ENCODE data around the gene DDHD1.
A peak's percentile ranks its signal among the peaks of the same experiment; 100 is the strongest.
"Not testable (repeated sequence)": the region's sequence is repeated elsewhere in the genome, so short reads cannot be mapped to it uniquely, and the experiment has no call there.

DDHD1 gene

DNA sequence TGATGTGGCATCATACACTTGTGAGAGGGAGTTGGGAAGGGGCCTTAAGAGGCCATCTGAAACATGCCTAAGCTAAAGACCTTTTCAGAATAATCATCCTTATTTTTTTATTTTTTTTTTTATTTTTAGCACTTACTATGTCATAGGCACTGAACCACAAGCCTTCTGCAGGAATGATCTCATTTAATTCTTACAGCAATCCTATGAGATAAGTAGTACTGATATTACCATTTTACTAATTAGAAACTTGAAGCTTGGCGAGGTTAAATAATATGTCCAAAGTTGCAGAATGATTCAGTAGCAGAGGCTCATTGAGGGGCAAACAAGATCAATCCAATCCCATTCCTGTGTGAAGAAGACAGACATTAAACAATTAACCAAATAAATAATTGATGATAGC lies 33.4 kb upstream of the DDHD1 start:
- DNase-seq (ENCODE audit: low read depth) = no peak
- TF ChIP-seq CTCF (conservative IDR thresholded peaks at IDR 0.05; ENCODE audit: low read length) = no peak
- no peak overlapping the region for H3K4me3 ChIP-seq (ENCODE audit: low read length)

GRCh38 chr14:53183611-53184010 lies 30.5 kb upstream of the DDHD1 start:
- DNase-seq (ENCODE audit: low read depth) = peak; percentile 60
- no peak for TF ChIP-seq CTCF (conservative IDR thresholded peaks at IDR 0.05; ENCODE audit: low read length)
- H3K4me3 ChIP-seq (ENCODE audit: low read length) = no peak overlapping the region

DNA sequence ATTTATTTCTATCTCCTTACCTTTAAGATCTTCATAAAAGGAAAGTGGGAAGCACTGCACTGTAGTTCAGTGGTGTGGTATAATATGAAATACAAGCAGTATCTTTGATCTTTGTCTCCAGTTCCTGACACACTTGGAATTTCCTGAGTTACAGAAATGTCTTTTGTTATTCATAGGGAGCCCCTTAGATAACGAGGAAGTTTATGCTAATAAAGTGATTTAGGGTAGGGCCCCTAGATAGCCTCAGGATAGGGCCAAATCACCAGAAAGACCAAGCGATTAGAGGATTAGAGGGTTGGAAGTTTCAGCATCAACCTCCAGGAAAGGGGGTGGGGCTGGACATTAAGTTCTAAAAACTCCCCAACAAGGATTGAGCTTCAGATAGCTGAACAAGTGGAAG lies 29.9 kb upstream of the DDHD1 start:
- no peak for DNase-seq (ENCODE audit: low read depth)
- TF ChIP-seq CTCF (conservative IDR thresholded peaks at IDR 0.05; ENCODE audit: low read length) = no peak
- no peak overlapping the region for H3K4me3 ChIP-seq (ENCODE audit: low read length)

DNA sequence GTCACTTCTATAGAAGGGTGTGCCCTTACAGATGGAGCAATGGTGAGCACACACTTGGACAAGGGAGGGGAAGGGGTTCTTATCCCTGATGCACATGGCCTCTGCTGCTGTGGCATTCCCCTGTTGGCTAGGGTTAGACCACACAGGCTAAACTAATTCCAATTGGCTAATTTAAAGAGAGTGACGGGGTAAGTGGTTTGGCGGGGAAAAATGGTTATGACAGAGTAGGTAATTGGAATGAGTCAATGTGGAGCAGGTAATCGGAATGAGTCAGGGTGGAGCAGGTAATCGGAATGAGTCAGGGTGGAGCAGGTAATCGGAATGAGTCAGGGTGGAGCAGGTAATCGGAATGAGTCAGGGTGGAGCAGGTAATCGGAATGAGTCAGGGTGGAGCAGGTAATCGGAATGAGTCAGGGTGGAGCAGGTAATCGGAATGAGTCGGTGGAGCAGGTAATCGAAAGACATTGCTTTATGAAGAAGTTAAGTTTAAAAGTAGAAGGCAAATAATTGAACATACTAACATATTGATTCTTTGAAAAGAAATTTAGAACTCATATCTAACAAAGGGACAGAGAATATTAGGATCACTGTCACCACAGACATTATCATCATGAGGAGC lies 28.4 kb upstream of the DDHD1 start:
- H3K4me3 ChIP-seq (ENCODE audit: low read length); DNase-seq (ENCODE audit: low read depth): not testable (repeated sequence)

GRCh38 chr14:53180272-53181221 lies 27.4 kb upstream of the DDHD1 start:
- peak; percentile 17 for DNase-seq (ENCODE audit: low read depth)
- peak; percentile 27; the same call in 1 of the 2 replicates for TF ChIP-seq CTCF (conservative IDR thresholded peaks at IDR 0.05; ENCODE audit: low read length)
- H3K4me3 ChIP-seq (ENCODE audit: low read length) = no peak overlapping the region

- not testable (repeated sequence) for H3K4me3 ChIP-seq (ENCODE audit: low read length); DNase-seq (ENCODE audit: low read depth)
Measured at GRCh38 chr14:53179486-53180005, 26.4 kb upstream of the DDHD1 start.

GRCh38 chr14:53175375-53175774 lies 22.3 kb upstream of the DDHD1 start:
- H3K4me3 ChIP-seq (ENCODE audit: low read length) = no peak overlapping the region
- DNase-seq (ENCODE audit: low read depth) = no peak
- no peak for TF ChIP-seq CTCF (conservative IDR thresholded peaks at IDR 0.05; ENCODE audit: low read length)

GRCh38 chr14:53174918-53175317 lies 21.8 kb upstream of the DDHD1 start:
- no peak for TF ChIP-seq CTCF (conservative IDR thresholded peaks at IDR 0.05; ENCODE audit: low read length)
- DNase-seq (ENCODE audit: low read depth) = no peak

More at GRCh38 chr14:53174918-53175317, 21.8 kb upstream of the DDHD1 start:
- no peak overlapping the region for H3K4me3 ChIP-seq (ENCODE audit: low read length)
